GM18868 (cell line): Measurements from ENCODE around the gene PCMT1.
"Not testable (repeated sequence)": the region's sequence is repeated elsewhere in the genome, so short reads cannot be mapped to it uniquely, and the experiment has no call there.

Source experiments
- ATAC-seq: cut with Tn5 transposase; IDR thresholded peaks from one replicate; pipeline ENCODE4 v1.9.1; 2021; ENCODE audit warnings: mild to moderate bottlenecking, moderate library complexity; ENCODE audit not compliant: unreplicated experiment

The PCMT1 gene

DNA sequence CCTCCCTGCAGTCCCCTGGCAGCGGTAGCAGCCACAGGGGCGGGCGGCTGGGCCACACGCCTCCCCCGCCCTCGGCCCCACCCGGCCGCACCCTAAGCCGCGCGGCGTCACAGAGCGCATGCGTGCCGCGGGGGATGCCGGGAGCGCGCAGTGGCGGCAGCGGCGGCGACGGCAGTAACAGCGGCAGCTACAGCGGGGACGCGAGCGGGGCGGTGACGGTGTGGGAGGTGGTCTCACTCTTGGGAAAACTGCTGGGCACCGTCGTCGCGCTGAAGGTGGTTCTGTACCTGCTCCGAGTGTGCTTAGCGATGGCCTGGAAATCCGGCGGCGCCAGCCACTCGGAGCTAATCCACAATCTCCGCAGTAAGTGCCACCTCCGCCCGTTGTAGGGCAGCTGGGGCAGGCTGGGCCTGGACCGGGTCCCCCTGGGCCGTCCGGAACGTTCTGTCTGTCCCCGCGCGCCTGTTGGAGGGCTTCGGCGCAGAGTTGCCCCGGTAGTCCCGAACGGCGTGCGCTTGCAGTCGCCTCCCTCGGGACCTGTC lies at the start of gene PCMT1:
TSS of gene PCMT1 (plus strand) at position 148 of the 542 bp plus-strand sequence. CDS start at position 309, 161 bp downstream.
- peak; percentile 87 for ATAC-seq

GRCh38 chr6:149701714-149702113 lies 47.8 kb upstream of the PCMT1 start:
- ATAC-seq: no peak

DNA sequence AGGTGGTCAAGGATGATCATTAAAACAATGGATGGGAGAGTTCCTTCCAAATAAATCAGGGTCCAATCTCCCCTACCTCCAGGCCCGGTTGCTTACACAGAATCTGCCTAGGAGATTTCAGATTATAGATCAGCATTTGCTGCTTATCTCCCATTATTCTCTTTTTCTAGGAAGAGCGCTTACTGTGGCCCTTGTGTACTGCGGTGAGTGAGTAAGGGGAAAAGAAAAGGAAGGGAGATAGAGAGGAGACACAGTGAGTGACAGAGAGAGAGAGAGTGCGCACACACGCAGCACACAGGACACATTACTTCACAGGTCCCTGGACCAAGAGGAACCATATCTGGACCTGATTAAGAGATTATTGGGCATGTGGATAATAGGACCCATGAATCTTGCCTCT lies 37.8 kb upstream of the PCMT1 start:
- no peak for ATAC-seq

DNA sequence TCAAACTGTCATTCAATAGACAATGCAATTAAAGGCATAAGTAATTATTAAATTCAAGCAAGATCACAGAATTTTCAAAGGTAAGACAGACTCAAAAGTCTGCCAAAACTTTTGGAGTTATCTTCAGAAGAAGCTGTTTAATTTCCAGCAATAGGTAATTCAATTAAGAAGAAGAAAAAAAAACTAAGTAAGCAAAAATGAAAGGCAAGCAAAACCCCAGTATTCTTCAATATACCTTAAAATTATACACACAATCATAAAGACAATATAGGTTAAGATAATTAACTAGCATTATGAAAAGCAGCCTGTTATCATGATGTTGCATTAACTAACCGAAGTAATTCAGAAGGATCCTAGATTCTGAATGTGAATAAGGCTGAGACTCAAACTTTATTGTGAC lies 35.1 kb upstream of the PCMT1 start:
- no peak for ATAC-seq

- no peak for ATAC-seq
These were observed 33.2 kb upstream of the PCMT1 start for GRCh38 chr6:149716181-149716963.

GRCh38 chr6:149717255-149717587 lies 32.3 kb upstream of the PCMT1 start:
- ATAC-seq: no peak

- peak; percentile 89 for ATAC-seq
These were observed 31.7 kb upstream of the PCMT1 start, which contains the start of gene LATS1 for GRCh38 chr6:149717588-149718458. Gene LATS1, minus strand, starts transcription at chr6:149718101. Its CDS starts 15,975 bp downstream, at chr6:149702126.

- no peak for ATAC-seq
These were observed 30.0 kb upstream of the PCMT1 start for GRCh38 chr6:149719531-149719930.

GRCh38 chr6:149723262-149723661 lies 26.3 kb upstream of the PCMT1 start:
- no peak for ATAC-seq

- peak; percentile 81 for ATAC-seq
These were observed 25.6 kb upstream of the PCMT1 start for GRCh38 chr6:149723771-149724417.

GRCh38 chr6:149725785-149726184 lies 23.8 kb upstream of the PCMT1 start:
- ATAC-seq: no peak

- ATAC-seq: no peak
These were observed 21.6 kb upstream of the PCMT1 start for GRCh38 chr6:149727793-149728498.

GRCh38 chr6:149728499-149729234 lies 20.9 kb upstream of the PCMT1 start:
- ATAC-seq: no peak

- no peak for ATAC-seq
These were observed 19.7 kb upstream of the PCMT1 start for GRCh38 chr6:149729824-149730223.

DNA sequence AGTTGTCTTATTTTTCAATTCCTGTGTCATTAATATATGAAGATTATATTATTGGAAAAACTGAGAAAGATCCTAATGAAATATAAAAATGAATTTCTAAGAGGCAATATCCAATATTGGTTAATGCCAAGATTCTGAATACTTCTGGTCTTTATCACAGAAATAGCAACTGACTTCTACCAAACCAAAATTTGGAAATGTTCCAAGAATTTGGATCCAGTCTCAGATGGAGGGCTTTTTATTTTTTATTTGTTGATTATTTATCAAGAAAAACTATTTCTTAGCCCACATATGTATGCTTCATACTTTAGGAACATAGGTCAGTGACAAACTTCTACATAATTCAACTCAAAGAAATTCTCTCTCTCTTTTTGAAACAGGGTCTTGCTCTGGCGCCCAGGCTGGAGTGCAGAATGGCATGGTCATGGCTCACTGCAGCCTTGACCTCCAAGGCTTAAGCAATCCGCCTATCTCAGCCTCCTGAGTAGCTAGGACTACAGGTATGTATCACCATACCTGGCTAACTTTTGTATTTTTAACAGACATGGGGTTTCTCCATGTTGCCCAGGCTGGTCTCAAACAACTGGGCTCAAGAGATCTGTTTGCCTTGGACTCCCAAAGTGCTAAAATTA lies 16.3 kb upstream of the PCMT1 start:
- no peak for ATAC-seq

DNA sequence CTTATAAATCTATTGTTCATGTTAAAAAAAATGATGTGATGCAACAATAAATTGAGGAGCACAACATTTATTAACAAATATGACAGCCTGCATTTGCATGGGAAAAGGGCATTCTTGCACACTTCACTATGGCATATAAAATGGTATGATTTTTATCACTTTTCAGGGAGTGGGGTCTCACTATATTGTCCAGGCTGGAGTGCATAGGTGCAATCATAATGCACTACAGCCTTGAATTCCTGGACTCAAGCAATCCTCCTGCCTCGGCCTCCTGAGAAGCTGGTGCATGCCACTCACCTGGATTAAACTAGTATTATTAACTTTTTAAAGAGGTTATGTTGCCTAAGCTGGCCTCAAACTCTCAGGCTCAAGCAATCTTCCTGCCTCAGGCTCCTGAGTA lies 14.6 kb upstream of the PCMT1 start:
- no peak for ATAC-seq

- not testable (repeated sequence) for ATAC-seq
These were observed 4.3 kb upstream of the PCMT1 start for GRCh38 chr6:149745252-149745651.

DNA sequence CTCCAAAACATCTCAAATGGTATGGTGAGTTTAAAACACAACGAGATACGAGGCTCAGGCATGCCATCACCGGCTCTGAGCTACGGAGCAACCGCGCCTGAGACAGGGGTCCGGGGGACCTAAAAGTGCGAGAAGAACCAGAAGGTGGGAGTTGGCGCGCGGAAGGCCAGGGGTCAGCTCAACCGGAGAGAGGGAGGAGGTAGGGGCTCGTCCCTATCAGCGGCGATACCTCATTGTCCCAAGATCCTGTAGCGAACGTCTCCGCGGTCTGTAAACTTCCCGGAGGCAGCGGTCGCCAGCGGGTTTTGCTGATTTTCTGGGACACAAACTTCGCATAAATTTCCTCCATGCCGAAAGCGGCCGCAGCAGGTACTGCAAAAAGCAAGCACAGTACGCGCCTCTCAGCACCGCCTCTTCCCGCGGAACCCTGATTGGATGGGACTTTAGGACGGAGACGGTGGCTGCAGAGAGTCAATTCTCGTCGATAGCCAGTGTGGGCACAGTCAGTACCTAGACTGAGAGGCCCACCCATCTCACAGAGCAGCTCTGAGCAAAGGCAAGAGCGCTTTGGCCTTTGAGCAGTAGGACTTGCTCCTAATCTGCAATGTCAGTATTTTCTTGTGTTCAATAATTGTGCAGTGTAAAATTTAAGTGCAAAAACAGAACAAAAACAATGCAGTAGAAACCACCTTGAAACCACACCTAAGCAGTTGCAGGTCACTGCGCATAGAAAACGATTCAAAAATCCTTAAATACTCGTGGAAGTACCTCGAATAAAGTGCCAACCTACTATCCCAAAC lies 3.2 kb upstream of the PCMT1 start, which contains the start of gene NUP43:
TSS of gene NUP43 (minus strand) at position 383 of the 800 bp plus-strand sequence. CDS start at position 349, 34 bp downstream.
- peak; percentile 61 for ATAC-seq
